Hepatocyte (in vitro differentiated cells): ENCODE measurements around the gene SEC61A2.

Experiments used
- EZH2 ChIP-seq: fragments of 200-600 bp; sonication (generic); IDR thresholded peaks from 2 replicates; pipeline ENCODE4 v1.6.1; 2016; ENCODE audit warnings: antibody characterized with exemption, mild to moderate bottlenecking, borderline replicate concordance
- TF ChIP-seq, protein P1 (sequence below): fragments of 200-600 bp; sonication (generic); IDR thresholded peaks from 2 replicates; pipeline ENCODE4 v1.5.1; 2016; ENCODE audit warnings: antibody characterized with exemption, mild to moderate bottlenecking; ENCODE audit not compliant: poor library complexity

DNA sequence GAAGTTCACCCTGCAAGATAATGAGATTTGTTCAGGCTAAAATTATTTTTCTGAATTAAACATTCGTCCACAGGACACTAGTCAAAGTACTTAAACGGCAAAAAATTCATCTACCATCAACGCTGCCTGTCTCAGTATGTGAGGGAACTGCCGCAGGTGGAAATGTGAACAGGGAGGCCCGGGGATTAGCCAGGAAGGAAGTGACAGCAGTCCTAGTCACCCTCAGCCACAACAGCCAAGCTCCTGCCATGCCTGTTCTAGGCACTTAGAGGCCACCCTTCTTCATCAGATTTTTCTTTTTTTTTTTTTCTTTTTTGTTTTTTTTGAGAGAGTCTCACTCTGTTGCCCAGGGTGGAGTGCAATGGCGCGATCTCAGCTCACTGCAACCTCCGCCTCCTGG, 56.8 kb downstream of the SEC61A2 start:
- TF ChIP-seq, protein P1, sequence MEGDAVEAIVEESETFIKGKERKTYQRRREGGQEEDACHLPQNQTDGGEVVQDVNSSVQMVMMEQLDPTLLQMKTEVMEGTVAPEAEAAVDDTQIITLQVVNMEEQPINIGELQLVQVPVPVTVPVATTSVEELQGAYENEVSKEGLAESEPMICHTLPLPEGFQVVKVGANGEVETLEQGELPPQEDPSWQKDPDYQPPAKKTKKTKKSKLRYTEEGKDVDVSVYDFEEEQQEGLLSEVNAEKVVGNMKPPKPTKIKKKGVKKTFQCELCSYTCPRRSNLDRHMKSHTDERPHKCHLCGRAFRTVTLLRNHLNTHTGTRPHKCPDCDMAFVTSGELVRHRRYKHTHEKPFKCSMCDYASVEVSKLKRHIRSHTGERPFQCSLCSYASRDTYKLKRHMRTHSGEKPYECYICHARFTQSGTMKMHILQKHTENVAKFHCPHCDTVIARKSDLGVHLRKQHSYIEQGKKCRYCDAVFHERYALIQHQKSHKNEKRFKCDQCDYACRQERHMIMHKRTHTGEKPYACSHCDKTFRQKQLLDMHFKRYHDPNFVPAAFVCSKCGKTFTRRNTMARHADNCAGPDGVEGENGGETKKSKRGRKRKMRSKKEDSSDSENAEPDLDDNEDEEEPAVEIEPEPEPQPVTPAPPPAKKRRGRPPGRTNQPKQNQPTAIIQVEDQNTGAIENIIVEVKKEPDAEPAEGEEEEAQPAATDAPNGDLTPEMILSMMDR, result no peak
- no peak for TF ChIP-seq EZH2
